ENCODE data around the gene COA8.

The COA8 gene

DNA sequence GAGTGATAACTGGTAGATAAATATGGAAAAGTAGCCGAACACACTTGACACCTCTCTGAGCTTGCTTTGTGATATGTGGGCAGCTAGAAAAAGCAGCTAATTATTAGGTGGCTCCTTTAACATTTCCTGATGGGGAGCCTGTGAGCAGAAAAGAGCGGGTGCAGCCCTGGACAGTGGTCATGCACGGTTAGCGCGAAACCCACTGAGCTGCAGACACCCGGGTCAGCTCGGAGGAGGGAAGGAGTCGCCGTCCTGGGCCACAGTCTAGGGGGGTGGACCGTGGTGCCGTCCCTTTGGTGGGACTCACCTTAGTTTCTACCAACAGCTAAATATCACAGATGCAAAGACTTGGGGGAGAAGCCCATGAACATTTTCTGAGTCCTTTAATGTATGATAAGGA is 6.6 kb downstream of the COA8 start:
- no peaks in the 10 kb centered on the region for H3K27me3 ChIP-seq
- H3K4me1 ChIP-seq = no peaks in the 10 kb centered on the region
- H3K9me3 ChIP-seq = no peaks in the 10 kb centered on the region
- no peak for DNase-seq
- no peak for TF ChIP-seq CTCF (IDR thresholded peaks at IDR 0.05; ENCODE audit: low read depth, low read length)
- no peak overlapping the region for H3K4me3 ChIP-seq (ENCODE audit: low read depth, low read length)
- peaks cover 25% of the 10 kb centered on the region for H3K36me3 ChIP-seq

DNA sequence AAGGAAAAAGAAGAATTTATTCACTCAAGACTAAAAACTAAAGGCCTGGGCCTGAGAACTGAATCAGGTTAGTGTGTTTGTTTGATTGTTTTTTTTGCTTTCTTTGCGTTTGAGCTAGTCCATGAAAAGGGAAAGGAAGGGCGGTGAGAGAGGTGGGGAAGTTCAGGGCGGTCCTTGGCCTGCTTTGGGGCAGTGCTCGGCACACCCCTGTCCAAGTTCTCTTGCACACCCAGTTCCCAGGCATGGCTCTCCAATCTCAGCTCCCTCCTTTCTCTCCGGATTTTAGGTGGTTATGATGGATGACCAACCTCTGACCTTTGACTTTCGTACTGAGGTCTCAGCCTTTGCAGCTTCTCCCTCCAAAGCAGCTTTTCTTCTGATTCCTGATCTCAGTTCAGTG is 11.3 kb downstream of the COA8 start:
- H3K36me3 ChIP-seq = peaks cover 46% of the 10 kb centered on the region
- H3K4me3 ChIP-seq (ENCODE audit: low read depth, low read length) = no peak overlapping the region
- no peak for TF ChIP-seq CTCF (IDR thresholded peaks at IDR 0.05; ENCODE audit: low read depth, low read length)
- H3K27me3 ChIP-seq = no peaks in the 10 kb centered on the region
- DNase-seq = no peak
- H3K9me3 ChIP-seq = no peaks in the 10 kb centered on the region
- H3K4me1 ChIP-seq = no peaks in the 10 kb centered on the region

- no peak for DNase-seq
- TF ChIP-seq CTCF (IDR thresholded peaks at IDR 0.05; ENCODE audit: low read depth, low read length) = no peak
- Histone ChIP-seq H3K27me3 (no peaks in the 10 kb centered on the region), H3K9me3 (no peaks in the 10 kb centered on the region), H3K4me3 (ENCODE audit: low read depth, low read length) (no peak overlapping the region), H3K4me1 (no peaks in the 10 kb centered on the region), H3K36me3 (peaks cover 44% of the 10 kb centered on the region)
These were observed 12.0 kb downstream of the COA8 start for GRCh38 chr14:103574707-103575285.

DNA sequence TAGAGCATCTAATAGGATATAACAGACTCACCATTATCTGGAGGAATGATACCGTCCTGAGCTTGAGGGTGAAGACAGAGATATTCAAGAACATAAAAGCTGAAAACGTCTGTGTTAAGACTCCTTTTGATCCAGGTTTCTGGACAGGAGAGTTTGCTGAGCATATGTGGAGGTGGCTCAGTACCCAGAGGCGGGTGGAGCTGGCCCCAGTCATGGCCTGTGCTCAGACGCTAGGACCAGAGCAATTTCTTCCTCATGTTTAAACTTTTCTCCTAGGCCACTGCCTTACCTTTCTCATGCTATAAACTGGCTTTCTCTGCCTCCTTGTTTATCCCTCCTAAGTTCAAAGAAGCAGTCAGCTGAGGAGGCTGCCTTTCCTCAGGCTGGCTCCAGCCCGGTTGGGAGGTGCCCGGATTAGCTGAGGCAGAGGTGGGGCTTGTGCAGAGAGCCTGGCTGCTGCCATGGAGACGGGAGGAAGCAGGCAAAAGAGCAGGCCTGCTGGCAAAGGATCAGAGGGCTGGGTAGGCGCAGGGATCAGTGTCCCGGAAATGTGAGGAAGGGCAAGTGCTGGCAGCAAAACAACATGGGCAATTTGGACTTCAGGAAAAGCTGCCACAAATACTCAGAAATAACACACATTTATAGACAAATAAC is 13.7 kb downstream of the COA8 start:
- TF ChIP-seq CTCF (IDR thresholded peaks at IDR 0.05; ENCODE audit: low read depth, low read length) = no peak
- Histone ChIP-seq H3K36me3 (peaks cover 44% of the 10 kb centered on the region), H3K4me3 (ENCODE audit: low read depth, low read length) (no peak overlapping the region), H3K27me3 (no peaks in the 10 kb centered on the region), H3K4me1 (no peaks in the 10 kb centered on the region), H3K9me3 (no peaks in the 10 kb centered on the region)
- DNase-seq = peak; percentile 95

DNA sequence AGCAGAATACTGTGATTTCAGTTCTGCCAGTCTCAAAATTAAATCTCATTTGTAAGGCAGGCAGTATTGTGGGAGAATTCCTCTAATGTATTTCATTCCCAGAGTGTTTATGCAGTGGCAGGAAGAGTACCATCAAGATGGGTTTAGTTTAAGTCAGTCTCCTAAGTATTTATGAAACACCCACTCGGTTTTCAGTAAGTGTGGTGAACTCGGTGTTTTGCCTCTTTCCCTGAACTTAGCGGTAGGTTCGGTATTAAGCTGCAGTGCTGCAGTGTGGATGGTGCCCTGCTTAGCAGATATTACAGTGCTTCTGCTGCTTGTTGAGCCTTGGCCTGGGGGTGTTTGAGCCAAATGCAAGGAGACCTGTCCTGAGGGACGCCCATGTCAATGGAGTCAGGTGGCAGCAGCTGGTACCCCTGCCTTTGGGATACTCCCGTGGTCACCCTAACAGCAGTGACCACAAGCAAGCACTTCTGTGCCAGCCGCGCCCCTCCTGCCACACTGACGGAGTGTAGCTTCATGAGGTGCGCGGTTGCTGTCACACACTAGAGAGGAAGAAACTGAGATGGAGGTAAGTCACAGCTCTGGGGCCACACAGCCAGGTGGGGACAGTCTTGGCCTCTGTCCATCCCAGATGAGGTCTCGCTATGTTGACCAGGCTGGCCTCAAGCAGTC is 15.8 kb downstream of the COA8 start:
- H3K4me3 ChIP-seq (ENCODE audit: low read depth, low read length) = no peak overlapping the region
- DNase-seq = no peak
- no peak for TF ChIP-seq CTCF (IDR thresholded peaks at IDR 0.05; ENCODE audit: low read depth, low read length)
- H3K27me3 ChIP-seq = no peaks in the 10 kb centered on the region
- H3K4me1 ChIP-seq = no peaks in the 10 kb centered on the region
- no peaks in the 10 kb centered on the region for H3K9me3 ChIP-seq
- H3K36me3 ChIP-seq = peaks cover 28% of the 10 kb centered on the region

- Histone ChIP-seq H3K4me1 (no peaks in the 10 kb centered on the region), H3K9me3 (no peaks in the 10 kb centered on the region), H3K36me3 (peaks cover 14% of the 10 kb centered on the region), H3K4me3 (ENCODE audit: low read depth, low read length) (no peak overlapping the region), H3K27me3 (no peaks in the 10 kb centered on the region)
- DNase-seq = no peak
- TF ChIP-seq CTCF (IDR thresholded peaks at IDR 0.05; ENCODE audit: low read depth, low read length) = no peak
These were observed 18.4 kb downstream of the COA8 start for GRCh38 chr14:103581206-103581605.
